BLaER1 (cell line): ENCODE results near the gene PTPRF.
"Not testable (repeated sequence)": the region's sequence is repeated elsewhere in the genome, so short reads cannot be mapped to it uniquely, and the experiment has no call there.

ENCODE experiments used
- H3K27ac ChIP-seq: shearing (Covaris generic); formaldehyde crosslinking; 2 replicates; pipeline ENCODE4 v1.8.1; 2022
- H3K27me3 ChIP-seq: shearing (Covaris generic); formaldehyde crosslinking; 2 replicates; pipeline ENCODE4 v1.8.1; 2022
- H3K36me3 ChIP-seq: shearing (Covaris generic); formaldehyde crosslinking; 2 replicates; pipeline ENCODE4 v1.8.1; 2022
- H3K4me1 ChIP-seq: shearing (Covaris generic); formaldehyde crosslinking; 2 replicates; pipeline ENCODE4 v1.8.1; 2022
- H3K4me2 ChIP-seq: shearing (Covaris generic); formaldehyde crosslinking; 2 replicates; pipeline ENCODE4 v1.8.1; 2022
- H3K4me3 ChIP-seq: shearing (Covaris generic); formaldehyde crosslinking; 2 replicates; pipeline ENCODE4 v1.8.1; 2022
- H3K9ac ChIP-seq: shearing (Covaris generic); formaldehyde crosslinking; 2 replicates; pipeline ENCODE4 v1.8.1; 2022
- H3K9me3 ChIP-seq: shearing (Covaris generic); formaldehyde crosslinking; 2 replicates; pipeline ENCODE4 v1.8.1; 2022
- H4K20me1 ChIP-seq: shearing (Covaris generic); formaldehyde crosslinking; 2 replicates; pipeline ENCODE4 v1.8.1; 2022
- Cebpa-rat ChIP-seq: shearing (Covaris generic); IDR thresholded peaks from 2 replicates; pipeline ENCODE4 v1.8.1; 2022

PTPRF gene

DNA sequence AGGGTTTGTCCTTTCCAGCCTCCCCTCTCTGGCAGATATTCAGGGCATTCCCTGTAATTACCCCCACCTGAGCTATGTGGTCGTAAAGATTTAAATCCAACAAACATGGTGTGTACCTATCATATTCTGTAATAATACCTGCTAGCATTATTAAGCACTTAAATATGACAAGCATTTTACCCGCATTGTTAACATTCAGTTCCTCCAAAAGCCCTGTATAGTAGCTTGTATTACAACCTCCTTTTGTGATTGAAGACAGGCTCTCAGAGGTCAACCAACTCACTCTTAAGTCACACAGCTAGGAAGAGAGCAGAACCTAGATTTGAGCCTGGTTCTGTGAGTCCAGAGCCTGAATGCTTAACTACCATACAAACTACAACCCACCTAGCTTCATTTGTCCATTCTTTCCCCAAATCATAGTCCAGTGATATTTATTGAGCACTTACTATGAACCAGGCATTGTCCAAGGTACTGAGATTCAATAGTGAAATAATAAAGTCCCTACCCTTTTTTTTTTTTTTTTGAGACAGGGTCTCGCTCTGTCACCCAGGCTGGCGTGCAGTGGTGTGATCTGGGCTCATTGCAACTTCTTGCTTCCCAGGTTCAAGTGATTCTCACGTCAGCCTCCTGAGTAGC is 105.4 kb downstream of the PTPRF start:
- H3K27ac ChIP-seq = no peak overlapping the region

DNA sequence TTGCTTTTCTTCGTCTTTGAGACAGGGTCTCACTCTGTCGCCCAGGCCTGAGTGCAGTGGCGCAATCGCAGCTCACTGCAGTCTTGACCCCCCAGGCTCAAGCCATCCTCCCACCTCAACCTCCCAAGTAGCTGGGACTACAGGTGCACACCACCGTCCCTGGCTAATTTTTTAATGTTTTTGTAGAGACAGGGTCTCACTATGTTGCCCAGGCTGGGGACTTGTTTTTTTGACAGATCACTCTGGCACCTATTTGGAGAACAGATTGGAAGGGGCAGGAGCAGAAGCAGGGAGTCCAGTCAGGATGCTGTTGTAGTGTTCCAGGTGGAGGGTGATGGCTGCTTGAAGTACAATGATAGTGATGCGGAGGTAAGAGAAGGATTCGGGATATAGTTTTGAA is 106.6 kb downstream of the PTPRF start:
- H3K4me1 ChIP-seq = no peaks in the 10 kb centered on the region
- no peaks in the 10 kb centered on the region for H3K36me3 ChIP-seq
- H4K20me1 ChIP-seq = no peaks in the 10 kb centered on the region
- H3K9ac ChIP-seq = no peak overlapping the region
- H3K27me3 ChIP-seq = no peaks in the 10 kb centered on the region
- H3K9me3 ChIP-seq = no peaks in the 10 kb centered on the region
- H3K27ac ChIP-seq = no peak overlapping the region
- H3K4me2 ChIP-seq = no peak overlapping the region
- no peak overlapping the region for H3K4me3 ChIP-seq
- no peak for TF ChIP-seq Cebpa-rat

More for the DNA sequence above, 105.4 kb downstream of the PTPRF start:
- no peak overlapping the region for H3K9ac ChIP-seq
- TF ChIP-seq Cebpa-rat = no peak
- H3K4me1 ChIP-seq = no peaks in the 10 kb centered on the region
- no peaks in the 10 kb centered on the region for H3K9me3 ChIP-seq
- H3K4me3 ChIP-seq = no peak overlapping the region
- no peak overlapping the region for H3K4me2 ChIP-seq
- H3K36me3 ChIP-seq = no peaks in the 10 kb centered on the region
- H3K27me3 ChIP-seq = no peaks in the 10 kb centered on the region
- H4K20me1 ChIP-seq = no peaks in the 10 kb centered on the region

DNA sequence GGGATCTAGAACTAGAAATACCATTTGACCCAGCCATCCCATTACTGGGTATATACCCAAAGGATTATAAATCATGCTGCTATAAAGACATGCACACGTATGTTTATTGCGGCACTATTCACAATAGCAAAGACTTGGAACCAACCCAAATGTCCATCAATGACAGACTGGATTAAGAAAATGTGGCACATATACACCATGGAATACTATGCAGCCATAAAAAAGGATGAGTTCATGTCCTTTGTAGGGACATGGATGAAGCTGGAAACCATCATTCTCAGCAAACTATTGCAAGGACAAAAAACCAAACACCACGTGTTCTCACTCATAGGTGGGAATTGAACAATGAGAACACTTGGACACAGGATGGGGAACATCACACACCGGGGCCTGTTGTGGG is 107.7 kb downstream of the PTPRF start:
- H3K4me1 ChIP-seq, H3K27ac ChIP-seq, H3K27me3 ChIP-seq, H3K9ac ChIP-seq, H3K9me3 ChIP-seq, H4K20me1 ChIP-seq, H3K36me3 ChIP-seq, H3K4me2 ChIP-seq, H3K4me3 ChIP-seq: not testable (repeated sequence)

- H4K20me1 ChIP-seq = no peaks in the 10 kb centered on the region
- H3K9ac ChIP-seq = no peak overlapping the region
- H3K9me3 ChIP-seq = no peaks in the 10 kb centered on the region
- no peaks in the 10 kb centered on the region for H3K27me3 ChIP-seq
- H3K4me3 ChIP-seq = no peak overlapping the region
- no peak overlapping the region for H3K27ac ChIP-seq
- H3K4me2 ChIP-seq = no peak overlapping the region
- H3K4me1 ChIP-seq = no peaks in the 10 kb centered on the region
- H3K36me3 ChIP-seq = no peaks in the 10 kb centered on the region
- no peak for TF ChIP-seq Cebpa-rat
Measured at GRCh38 chr1:43639976-43640794, 109.5 kb downstream of the PTPRF start.

GRCh38 chr1:43644558-43644957 is 113.9 kb downstream of the PTPRF start:
- TF ChIP-seq Cebpa-rat = no peak
- Histone ChIP-seq H3K9ac (no peak overlapping the region), H4K20me1 (no peaks in the 10 kb centered on the region), H3K27me3 (no peaks in the 10 kb centered on the region), H3K4me3 (no peak overlapping the region), H3K4me1 (peaks cover 6% of the 10 kb centered on the region), H3K27ac (no peak overlapping the region), H3K9me3 (no peaks in the 10 kb centered on the region), H3K36me3 (no peaks in the 10 kb centered on the region), H3K4me2 (no peak overlapping the region)

- Histone ChIP-seq H4K20me1 (peaks cover under 1% of the 10 kb centered on the region; the same call in 1 of the 2 replicates), H3K27ac (no peak overlapping the region), H3K9me3 (no peaks in the 10 kb centered on the region), H3K27me3 (no peaks in the 10 kb centered on the region), H3K4me1 (peaks cover 6% of the 10 kb centered on the region), H3K4me3 (no peak overlapping the region), H3K36me3 (no peaks in the 10 kb centered on the region), H3K4me2 (no peak overlapping the region), H3K9ac (no peak overlapping the region)
- no peak for TF ChIP-seq Cebpa-rat
Measured at GRCh38 chr1:43645461-43645860, 114.8 kb downstream of the PTPRF start.

- H4K20me1 ChIP-seq = peaks cover 19% of the 10 kb centered on the region
- not testable (repeated sequence) for H3K4me2 ChIP-seq, H3K9ac ChIP-seq, H3K36me3 ChIP-seq, H3K9me3 ChIP-seq, H3K27ac ChIP-seq, H3K4me3 ChIP-seq, H3K27me3 ChIP-seq
- peaks cover 22% of the 10 kb centered on the region for H3K4me1 ChIP-seq
Measured at GRCh38 chr1:43647331-43647730, 116.6 kb downstream of the PTPRF start.

GRCh38 chr1:43648221-43648847 is 117.7 kb downstream of the PTPRF start:
- H3K4me3 ChIP-seq = no peak overlapping the region
- no peak overlapping the region for H3K27ac ChIP-seq
- no peaks in the 10 kb centered on the region for H3K9me3 ChIP-seq
- no peak for TF ChIP-seq Cebpa-rat
- H3K9ac ChIP-seq = no peak overlapping the region
- H3K36me3 ChIP-seq = peaks cover 2% of the 10 kb centered on the region
- peak overlapping the region; percentile 89; the same call in 1 of the 2 replicates for H3K4me2 ChIP-seq
- H3K27me3 ChIP-seq = no peaks in the 10 kb centered on the region
- peaks cover 32% of the 10 kb centered on the region for H3K4me1 ChIP-seq
- H4K20me1 ChIP-seq = peaks cover 29% of the 10 kb centered on the region

- H3K4me1 ChIP-seq = peaks cover 39% of the 10 kb centered on the region
- H4K20me1 ChIP-seq = peaks cover 36% of the 10 kb centered on the region
- H3K36me3 ChIP-seq = peaks cover 9% of the 10 kb centered on the region
- H3K4me3 ChIP-seq = peak overlapping the region; percentile 91
- no peaks in the 10 kb centered on the region for H3K9me3 ChIP-seq
- H3K27ac ChIP-seq = peak overlapping the region; percentile 88
- H3K4me2 ChIP-seq = peak overlapping the region; percentile 89
- no peaks in the 10 kb centered on the region for H3K27me3 ChIP-seq
- H3K9ac ChIP-seq = peak overlapping the region; percentile 94
- no peak for TF ChIP-seq Cebpa-rat
Measured at GRCh38 chr1:43648876-43649477, 118.3 kb downstream of the PTPRF start.
